ENCODE measurements around the gene ART3.
A peak's percentile ranks its signal among the peaks of the same experiment; 100 is the strongest.

The ART3 gene, protein sequence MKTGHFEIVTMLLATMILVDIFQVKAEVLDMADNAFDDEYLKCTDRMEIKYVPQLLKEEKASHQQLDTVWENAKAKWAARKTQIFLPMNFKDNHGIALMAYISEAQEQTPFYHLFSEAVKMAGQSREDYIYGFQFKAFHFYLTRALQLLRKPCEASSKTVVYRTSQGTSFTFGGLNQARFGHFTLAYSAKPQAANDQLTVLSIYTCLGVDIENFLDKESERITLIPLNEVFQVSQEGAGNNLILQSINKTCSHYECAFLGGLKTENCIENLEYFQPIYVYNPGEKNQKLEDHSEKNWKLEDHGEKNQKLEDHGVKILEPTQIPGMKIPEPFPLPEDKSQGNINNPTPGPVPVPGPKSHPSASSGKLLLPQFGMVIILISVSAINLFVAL

DNA sequence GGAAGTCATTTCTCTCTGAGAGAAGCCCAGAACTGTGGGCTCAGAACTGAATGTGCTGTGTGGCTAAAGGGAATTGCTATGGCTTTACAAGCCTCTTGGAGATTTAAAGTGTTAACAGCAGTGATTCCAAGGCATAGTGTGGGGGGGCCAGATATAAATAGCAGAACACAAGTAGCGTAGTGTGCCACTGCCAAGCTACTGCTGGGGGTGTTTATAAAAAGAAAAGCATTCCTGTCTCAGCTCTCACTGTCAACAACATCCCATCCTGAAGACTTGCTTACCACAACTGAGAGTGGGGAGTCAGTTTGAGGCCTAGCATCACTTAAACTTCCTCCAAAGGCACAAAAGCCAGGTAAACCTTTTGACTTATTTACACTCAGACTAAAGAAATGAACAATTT is at the start of gene ART3:
TSS of gene ART3 (plus strand) at position 242 of the 400 bp plus-strand sequence. CDS start 1,181 bp downstream, outside the sequence.
- no peaks in the 10 kb centered on the region for H3K4me1 ChIP-seq (ENCODE audit: control insufficient read depth, insufficient read depth, low read length)
- POLR2A ChIA-PET = no interaction called here
- no peak within 1 kb of the TSS for H3K4me3 ChIP-seq (ENCODE audit: low read depth, low read length)
- no peaks in the 10 kb centered on the region for H3K9me3 ChIP-seq (ENCODE audit: control insufficient read depth, insufficient read depth, low read depth, low read length)
- CTCF ChIA-PET = interaction anchor here (1.4 to 2.1 kb wide), 3 partner anchors 13 to 179 kb away, joined by 3 to 11 read pairs (median 4); no protein-coding TSS in a partner anchor
- H3K36me3 ChIP-seq (ENCODE audit: control insufficient read depth in 2 of 2, insufficient read depth in 1 of 2, low read length in 2 of 2) = no peaks in the 10 kb centered on the region
- TF ChIP-seq ZSCAN16 (tag by site-specific recombination; IDR thresholded peaks at IDR 0.05) (no peak), ZNF426 (tag by site-specific recombination; IDR thresholded peaks at IDR 0.05) (no peak), ZSCAN30 (tag by site-specific recombination; IDR thresholded peaks at IDR 0.05) (no peak), ZNF76 (tag by site-specific recombination; IDR thresholded peaks at IDR 0.05; ENCODE audit: borderline replicate concordance, low read depth) (no peak), SP3 (tag by site-specific recombination; IDR thresholded peaks at IDR 0.05) (no peak), SCRT2 (tag by site-specific recombination; IDR thresholded peaks at IDR 0.05) (no peak), SP7 (tag by site-specific recombination; IDR thresholded peaks at IDR 0.05) (no peak), GFI1B (tag by site-specific recombination; IDR thresholded peaks at IDR 0.05) (no peak), ZNF776 (tag by site-specific recombination; IDR thresholded peaks at IDR 0.05; ENCODE audit: borderline replicate concordance) (no peak)
- H3K27ac ChIP-seq (ENCODE audit: extremely low read depth, low read depth, low read length) = no peak within 1 kb of the TSS

DNA sequence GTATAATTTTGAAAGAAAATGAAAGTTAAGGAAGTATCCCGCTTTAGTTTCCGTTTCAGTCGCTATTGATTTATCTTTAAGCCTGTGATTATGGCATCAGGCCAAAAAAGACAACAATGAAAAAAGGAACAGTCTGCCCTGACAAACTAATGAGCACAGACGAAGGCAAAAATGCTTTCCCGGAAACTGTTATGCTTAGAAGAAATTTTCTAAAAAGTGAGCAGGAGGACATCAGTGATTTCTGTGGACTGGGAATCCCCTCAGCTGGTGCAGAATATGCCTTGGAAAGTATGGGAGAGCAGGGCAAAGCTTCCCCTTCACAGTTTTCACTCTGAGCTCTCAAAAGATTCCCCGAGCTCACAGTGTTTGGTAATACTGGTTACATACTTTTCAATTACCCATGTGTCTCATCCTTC is 46.2 kb upstream of the ART3 start:
- H3K4me3 ChIP-seq (ENCODE audit: low read depth, low read length) = no peak overlapping the region
- no peaks in the 10 kb centered on the region for H3K4me1 ChIP-seq (ENCODE audit: control insufficient read depth, insufficient read depth, low read length)
- ChIA-PET CTCF (no interaction called here), POLR2A (no interaction called here)
- no peaks in the 10 kb centered on the region for H3K9me3 ChIP-seq (ENCODE audit: control insufficient read depth, insufficient read depth, low read depth, low read length)
- TF ChIP-seq IKZF3 (tag by site-specific recombination; IDR thresholded peaks at IDR 0.05) (no peak), ZNF335 (tag by site-specific recombination; conservative IDR thresholded peaks at IDR 0.05) (0 out of 2 replicates have a peak, but pooled peaks have one; percentile 21), YY2 (tag by site-specific recombination; IDR thresholded peaks at IDR 0.05) (no peak), BCL11A (tag by site-specific recombination; IDR thresholded peaks at IDR 0.05; ENCODE audit: low read depth) (no peak), FEZF1 (tag by site-specific recombination; IDR thresholded peaks at IDR 0.05) (peak; percentile 21; the same call in 1 of the 2 replicates)
- H3K27ac ChIP-seq (ENCODE audit: extremely low read depth, low read depth, low read length) = no peak overlapping the region
- H3K36me3 ChIP-seq (ENCODE audit: control insufficient read depth in 2 of 2, insufficient read depth in 1 of 2, low read length in 2 of 2) = no peaks in the 10 kb centered on the region

DNA sequence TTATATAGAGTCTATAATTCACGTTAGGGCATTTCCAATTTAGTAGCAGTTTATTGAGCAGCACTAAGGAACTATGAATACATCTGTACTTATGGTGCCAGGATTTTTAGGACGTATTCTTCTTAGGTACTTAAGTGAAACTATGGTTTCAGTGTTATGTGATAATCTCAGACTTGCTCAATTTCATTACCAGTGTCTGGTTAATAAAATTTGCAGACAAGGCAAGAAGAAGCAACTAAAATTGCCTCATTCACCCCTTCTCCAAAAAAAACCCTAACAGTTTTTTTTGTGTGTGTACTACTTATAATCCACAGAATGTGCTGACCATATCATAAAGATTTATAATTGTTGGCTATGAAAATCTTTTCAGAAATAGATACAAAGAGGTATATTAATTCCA is 45.2 kb upstream of the ART3 start:
- ChIA-PET CTCF (no interaction called here), POLR2A (no interaction called here)
- Histone ChIP-seq H3K9me3 (ENCODE audit: control insufficient read depth, insufficient read depth, low read depth, low read length) (no peaks in the 10 kb centered on the region), H3K4me1 (ENCODE audit: control insufficient read depth, insufficient read depth, low read length) (no peaks in the 10 kb centered on the region), H3K4me3 (ENCODE audit: low read depth, low read length) (no peak overlapping the region), H3K36me3 (ENCODE audit: control insufficient read depth in 2 of 2, insufficient read depth in 1 of 2, low read length in 2 of 2) (no peaks in the 10 kb centered on the region), H3K27ac (ENCODE audit: extremely low read depth, low read depth, low read length) (no peak overlapping the region)
- TF ChIP-seq ZNF155 (tag by site-specific recombination; IDR thresholded peaks at IDR 0.05) (no peak), GLI2 (tag by site-specific recombination; IDR thresholded peaks at IDR 0.05; ENCODE audit: borderline replicate concordance, low read depth) (no peak), ZNF19 (tag by site-specific recombination; IDR thresholded peaks at IDR 0.05; ENCODE audit: low read depth) (no peak), ZNF837 (tag by site-specific recombination; IDR thresholded peaks at IDR 0.05) (no peak), ZNF221 (tag by site-specific recombination; IDR thresholded peaks at IDR 0.05; ENCODE audit: borderline replicate concordance) (no peak), ZNF571 (tag by site-specific recombination; IDR thresholded peaks at IDR 0.05) (no peak), ZNF777 (tag by site-specific recombination; IDR thresholded peaks at IDR 0.05; ENCODE audit: borderline replicate concordance) (no peak)
- TF ChIP-seq, protein P1, sequence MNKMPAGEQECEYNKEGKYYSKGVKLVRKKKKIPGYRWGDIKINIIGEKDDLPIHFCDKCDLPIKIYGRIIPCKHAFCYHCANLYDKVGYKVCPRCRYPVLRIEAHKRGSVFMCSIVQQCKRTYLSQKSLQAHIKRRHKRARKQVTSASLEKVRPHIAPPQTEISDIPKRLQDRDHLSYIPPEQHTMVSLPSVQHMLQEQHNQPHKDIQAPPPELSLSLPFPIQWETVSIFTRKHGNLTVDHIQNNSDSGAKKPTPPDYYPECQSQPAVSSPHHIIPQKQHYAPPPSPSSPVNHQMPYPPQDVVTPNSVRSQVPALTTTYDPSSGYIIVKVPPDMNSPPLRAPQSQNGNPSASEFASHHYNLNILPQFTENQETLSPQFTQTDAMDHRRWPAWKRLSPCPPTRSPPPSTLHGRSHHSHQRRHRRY (tag by site-specific recombination; IDR thresholded peaks at IDR 0.05) = no peak
- TF ChIP-seq, protein P2, sequence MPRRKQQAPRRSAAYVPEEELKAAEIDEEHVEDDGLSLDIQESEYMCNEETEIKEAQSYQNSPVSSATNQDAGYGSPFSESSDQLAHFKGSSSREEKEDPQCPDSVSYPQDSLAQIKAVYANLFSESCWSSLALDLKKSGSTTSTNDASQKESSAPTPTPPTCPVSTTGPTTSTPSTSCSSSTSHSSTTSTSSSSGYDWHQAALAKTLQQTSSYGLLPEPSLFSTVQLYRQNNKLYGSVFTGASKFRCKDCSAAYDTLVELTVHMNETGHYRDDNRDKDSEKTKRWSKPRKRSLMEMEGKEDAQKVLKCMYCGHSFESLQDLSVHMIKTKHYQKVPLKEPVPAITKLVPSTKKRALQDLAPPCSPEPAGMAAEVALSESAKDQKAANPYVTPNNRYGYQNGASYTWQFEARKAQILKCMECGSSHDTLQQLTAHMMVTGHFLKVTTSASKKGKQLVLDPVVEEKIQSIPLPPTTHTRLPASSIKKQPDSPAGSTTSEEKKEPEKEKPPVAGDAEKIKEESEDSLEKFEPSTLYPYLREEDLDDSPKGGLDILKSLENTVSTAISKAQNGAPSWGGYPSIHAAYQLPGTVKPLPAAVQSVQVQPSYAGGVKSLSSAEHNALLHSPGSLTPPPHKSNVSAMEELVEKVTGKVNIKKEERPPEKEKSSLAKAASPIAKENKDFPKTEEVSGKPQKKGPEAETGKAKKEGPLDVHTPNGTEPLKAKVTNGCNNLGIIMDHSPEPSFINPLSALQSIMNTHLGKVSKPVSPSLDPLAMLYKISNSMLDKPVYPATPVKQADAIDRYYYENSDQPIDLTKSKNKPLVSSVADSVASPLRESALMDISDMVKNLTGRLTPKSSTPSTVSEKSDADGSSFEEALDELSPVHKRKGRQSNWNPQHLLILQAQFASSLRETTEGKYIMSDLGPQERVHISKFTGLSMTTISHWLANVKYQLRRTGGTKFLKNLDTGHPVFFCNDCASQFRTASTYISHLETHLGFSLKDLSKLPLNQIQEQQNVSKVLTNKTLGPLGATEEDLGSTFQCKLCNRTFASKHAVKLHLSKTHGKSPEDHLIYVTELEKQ (tag by site-specific recombination; IDR thresholded peaks at IDR 0.05; ENCODE audit: borderline replicate concordance) = no peak
